GM12801 (cell line): Measurements from ENCODE around the gene TLR7.

Experiments used
- TF ChIP-seq, protein P1 (sequence below): IDR thresholded peaks from one replicate; pipeline ENCODE4 v1.5.1; 2011; ENCODE audit warnings: control low read depth; ENCODE audit not compliant: insufficient read length; ENCODE audit errors: extremely low read depth

Gene TLR7

DNA sequence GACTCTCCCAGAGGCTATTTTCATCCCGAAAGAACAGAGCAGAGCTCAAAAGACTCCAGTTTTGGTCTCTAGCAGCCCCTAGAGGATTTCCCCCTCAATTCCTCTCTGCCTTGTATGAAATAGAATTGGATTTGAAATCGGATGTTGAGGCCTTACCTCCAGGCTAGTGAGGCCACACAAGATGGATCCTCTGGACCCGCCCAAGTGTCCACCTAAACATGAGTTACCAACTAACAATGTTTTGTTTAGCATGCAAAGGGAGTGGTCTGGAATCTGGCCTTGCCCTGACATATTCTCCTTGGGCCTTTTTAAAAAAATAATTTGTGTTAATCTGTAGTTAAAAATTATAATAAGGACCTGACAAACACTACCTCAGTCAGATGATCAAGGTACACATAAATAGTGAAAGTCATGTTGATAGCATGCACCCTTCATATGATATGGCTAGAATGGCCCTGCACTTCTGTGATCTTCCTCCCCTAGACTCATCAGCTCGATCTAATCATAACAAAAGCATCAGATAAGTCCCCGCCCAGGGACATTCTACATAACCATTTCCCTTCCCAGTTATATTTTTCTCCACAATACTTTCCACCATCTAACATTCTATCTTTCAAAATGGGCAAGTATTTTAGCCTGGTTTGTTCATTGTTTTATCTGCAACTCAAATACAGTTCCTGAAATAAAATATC lies 46.1 kb downstream of the TLR7 start:
- TF ChIP-seq, protein P1, sequence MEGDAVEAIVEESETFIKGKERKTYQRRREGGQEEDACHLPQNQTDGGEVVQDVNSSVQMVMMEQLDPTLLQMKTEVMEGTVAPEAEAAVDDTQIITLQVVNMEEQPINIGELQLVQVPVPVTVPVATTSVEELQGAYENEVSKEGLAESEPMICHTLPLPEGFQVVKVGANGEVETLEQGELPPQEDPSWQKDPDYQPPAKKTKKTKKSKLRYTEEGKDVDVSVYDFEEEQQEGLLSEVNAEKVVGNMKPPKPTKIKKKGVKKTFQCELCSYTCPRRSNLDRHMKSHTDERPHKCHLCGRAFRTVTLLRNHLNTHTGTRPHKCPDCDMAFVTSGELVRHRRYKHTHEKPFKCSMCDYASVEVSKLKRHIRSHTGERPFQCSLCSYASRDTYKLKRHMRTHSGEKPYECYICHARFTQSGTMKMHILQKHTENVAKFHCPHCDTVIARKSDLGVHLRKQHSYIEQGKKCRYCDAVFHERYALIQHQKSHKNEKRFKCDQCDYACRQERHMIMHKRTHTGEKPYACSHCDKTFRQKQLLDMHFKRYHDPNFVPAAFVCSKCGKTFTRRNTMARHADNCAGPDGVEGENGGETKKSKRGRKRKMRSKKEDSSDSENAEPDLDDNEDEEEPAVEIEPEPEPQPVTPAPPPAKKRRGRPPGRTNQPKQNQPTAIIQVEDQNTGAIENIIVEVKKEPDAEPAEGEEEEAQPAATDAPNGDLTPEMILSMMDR, result no peak

GRCh38 chrX:12917753-12918152 lies 50.9 kb downstream of the TLR7 start:
- TF ChIP-seq, protein P1, result no peak

DNA sequence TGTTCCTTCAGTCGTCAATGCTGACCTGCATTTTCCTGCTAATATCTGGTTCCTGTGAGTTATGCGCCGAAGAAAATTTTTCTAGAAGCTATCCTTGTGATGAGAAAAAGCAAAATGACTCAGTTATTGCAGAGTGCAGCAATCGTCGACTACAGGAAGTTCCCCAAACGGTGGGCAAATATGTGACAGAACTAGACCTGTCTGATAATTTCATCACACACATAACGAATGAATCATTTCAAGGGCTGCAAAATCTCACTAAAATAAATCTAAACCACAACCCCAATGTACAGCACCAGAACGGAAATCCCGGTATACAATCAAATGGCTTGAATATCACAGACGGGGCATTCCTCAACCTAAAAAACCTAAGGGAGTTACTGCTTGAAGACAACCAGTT lies 52.2 kb downstream of the TLR7 start:
- TF ChIP-seq, protein P1, result no peak

DNA sequence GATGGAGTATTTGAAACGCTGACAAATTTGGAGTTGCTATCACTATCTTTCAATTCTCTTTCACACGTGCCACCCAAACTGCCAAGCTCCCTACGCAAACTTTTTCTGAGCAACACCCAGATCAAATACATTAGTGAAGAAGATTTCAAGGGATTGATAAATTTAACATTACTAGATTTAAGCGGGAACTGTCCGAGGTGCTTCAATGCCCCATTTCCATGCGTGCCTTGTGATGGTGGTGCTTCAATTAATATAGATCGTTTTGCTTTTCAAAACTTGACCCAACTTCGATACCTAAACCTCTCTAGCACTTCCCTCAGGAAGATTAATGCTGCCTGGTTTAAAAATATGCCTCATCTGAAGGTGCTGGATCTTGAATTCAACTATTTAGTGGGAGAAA lies 52.7 kb downstream of the TLR7 start:
- TF ChIP-seq, protein P1, result no peak

GRCh38 chrX:12920990-12921389 lies 54.1 kb downstream of the TLR7 start:
- TF ChIP-seq, protein P1, result no peak

DNA sequence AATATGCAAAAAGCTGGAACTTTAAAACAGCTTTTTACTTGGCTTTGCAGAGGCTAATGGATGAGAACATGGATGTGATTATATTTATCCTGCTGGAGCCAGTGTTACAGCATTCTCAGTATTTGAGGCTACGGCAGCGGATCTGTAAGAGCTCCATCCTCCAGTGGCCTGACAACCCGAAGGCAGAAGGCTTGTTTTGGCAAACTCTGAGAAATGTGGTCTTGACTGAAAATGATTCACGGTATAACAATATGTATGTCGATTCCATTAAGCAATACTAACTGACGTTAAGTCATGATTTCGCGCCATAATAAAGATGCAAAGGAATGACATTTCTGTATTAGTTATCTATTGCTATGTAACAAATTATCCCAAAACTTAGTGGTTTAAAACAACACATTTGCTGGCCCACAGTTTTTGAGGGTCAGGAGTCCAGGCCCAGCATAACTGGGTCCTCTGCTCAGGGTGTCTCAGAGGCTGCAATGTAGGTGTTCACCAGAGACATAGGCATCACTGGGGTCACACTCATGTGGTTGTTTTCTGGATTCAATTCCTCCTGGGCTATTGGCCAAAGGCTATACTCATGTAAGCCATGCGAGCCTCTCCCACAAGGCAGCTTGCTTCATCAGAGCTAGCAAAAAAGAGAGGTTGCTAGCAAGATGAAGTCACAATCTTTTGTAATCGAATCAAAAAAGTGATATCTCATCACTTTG lies 55.2 kb downstream of the TLR7 start:
- TF ChIP-seq, protein P1, result no peak

DNA sequence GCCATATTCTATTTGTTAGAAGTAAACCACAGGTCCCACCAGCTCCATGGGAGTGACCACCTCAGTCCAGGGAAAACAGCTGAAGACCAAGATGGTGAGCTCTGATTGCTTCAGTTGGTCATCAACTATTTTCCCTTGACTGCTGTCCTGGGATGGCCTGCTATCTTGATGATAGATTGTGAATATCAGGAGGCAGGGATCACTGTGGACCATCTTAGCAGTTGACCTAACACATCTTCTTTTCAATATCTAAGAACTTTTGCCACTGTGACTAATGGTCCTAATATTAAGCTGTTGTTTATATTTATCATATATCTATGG lies 55.7 kb downstream of the TLR7 start:
- TF ChIP-seq, protein P1, result no peak
